Suprapubic skin (tissue), 4 donors: Measurements from ENCODE around the gene FKRP.

Experiments used
- CTCF ChIP-seq, 2 donors: fragments of 200-600 bp in 1 of 2; fragments of 450-650 bp in 1 of 2; sonication (generic) in 1 of 2; IDR thresholded peaks; one replicate each; pipeline ENCODE4 v1.5.1; 2016 to 2019; ENCODE audit warnings: antibody characterized with exemption in 2 of 2, mild to moderate bottlenecking in 1 of 2, moderate library complexity in 1 of 2
- POLR2A ChIP-seq, 2 donors: fragments of 450-650 bp; IDR thresholded peaks; one replicate each; pipeline ENCODE4 v1.6.1; 2017; ENCODE audit warnings: antibody characterized with exemption in 2 of 2, mild to moderate bottlenecking in 2 of 2, moderate library complexity in 2 of 2
- POLR2AphosphoS5 ChIP-seq, 3 donors: sonication (generic); formaldehyde crosslinking; IDR thresholded peaks; one replicate each; pipeline ENCODE4 v1.6.1; 2017; ENCODE audit warnings: antibody characterized with exemption in 3 of 3

GRCh38 chr19:46717716-46718143 is 28.1 kb upstream of the FKRP start:
- TF ChIP-seq CTCF (IDR thresholded peaks at IDR 0.05) (no peak), POLR2A (IDR thresholded peaks at IDR 0.05) (no peak), POLR2AphosphoS5 (IDR thresholded peaks at IDR 0.05) (no peak)
